ENCODE data around the gene CCDC61. TPM values are rescaled to one million over a fixed set of nuclear protein-coding genes. Genes with fewer than 3 reads are reported as not detected.

The CCDC61 gene
- total RNA-seq, 2 experiments from 2014 or later = 4.9 to 6.6 TPM

DNA sequence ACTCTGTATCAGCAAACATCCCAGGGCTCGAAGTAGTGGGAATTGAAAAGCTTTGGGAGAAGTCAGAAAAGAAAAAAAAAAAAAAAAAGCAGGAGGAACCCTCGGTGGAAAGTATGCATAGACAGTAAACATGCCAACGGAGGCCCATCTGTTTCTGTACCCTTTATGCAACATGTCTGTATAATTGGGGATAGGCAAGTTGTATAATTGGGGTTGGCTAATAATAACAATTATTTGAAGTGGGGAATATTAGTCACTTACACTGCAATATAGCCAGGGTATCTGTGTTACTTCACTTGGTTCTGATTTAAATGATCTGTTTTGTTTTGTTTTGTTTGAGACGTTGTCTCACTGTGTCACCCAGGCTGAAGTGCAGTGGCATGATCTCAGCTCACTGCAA, 57.6 kb downstream of the CCDC61 start:
- H3K4me1 Mint-ChIP-seq (ENCODE audit: low read depth) = no peaks in the 10 kb centered on the region
- intact Hi-C loops (cut with DNase I, micrococcal nuclease) = no loop called here
- Histone ChIP-seq H3K36me3 (ENCODE audit: insufficient read depth, low read length) (no peaks in the 10 kb centered on the region), H3K4me3 (ENCODE audit: low read length) (no peak overlapping the region), H3K27ac (ENCODE audit: low read depth in 1 of 2, low read length in 2 of 2) (no peak overlapping the region), H3K4me1 (ENCODE audit: insufficient read depth, low read length) (no peaks in the 10 kb centered on the region), H3K27me3 (ENCODE audit: control insufficient read depth in 1 of 2, insufficient read depth in 2 of 2, low read length in 2 of 2) (peaks cover 18 to 31% of the 10 kb centered on the region in 2 experiments), H3K9me3 (ENCODE audit: control insufficient read depth in 1 of 2, insufficient read depth in 1 of 2, low read length in 2 of 2) (no peaks in the 10 kb centered on the region)
- H3K27me3 Mint-ChIP-seq = peaks cover 87% of the 10 kb centered on the region
- DNase-seq (no peak), ATAC-seq (ENCODE audit: poor library complexity) (no peak)
- no peaks in the 10 kb centered on the region for H3K9me3 Mint-ChIP-seq
- no peaks in the 10 kb centered on the region for H3K36me3 Mint-ChIP-seq (ENCODE audit: low read depth)
- POLR2A ChIA-PET = no interaction called here
- CTCF ChIA-PET = interaction anchor here (0.6 kb wide), 1 partner anchor 11 kb away, joined by 3 read pairs; no protein-coding TSS in a partner anchor
- H3K4me3 Mint-ChIP-seq = no peak overlapping the region
- H3K27ac Mint-ChIP-seq = no peak overlapping the region
- TF ChIP-seq CTCF (IDR thresholded peaks at IDR 0.05) = no peak

- Histone ChIP-seq H3K36me3 (ENCODE audit: insufficient read depth, low read length) (no peaks in the 10 kb centered on the region), H3K27ac (ENCODE audit: low read depth in 1 of 2, low read length in 2 of 2) (no peak overlapping the region), H3K27me3 (ENCODE audit: control insufficient read depth in 1 of 2, insufficient read depth in 2 of 2, low read length in 2 of 2) (peaks cover 21 to 24% of the 10 kb centered on the region in 2 experiments), H3K4me1 (ENCODE audit: insufficient read depth, low read length) (no peaks in the 10 kb centered on the region), H3K9me3 (ENCODE audit: control insufficient read depth in 1 of 2, insufficient read depth in 1 of 2, low read length in 2 of 2) (peaks cover 5 to 19% of the 10 kb centered on the region in 2 experiments), H3K4me3 (ENCODE audit: low read length) (no peak overlapping the region)
- intact Hi-C loops (cut with DNase I, micrococcal nuclease) = no loop called here
- H3K36me3 Mint-ChIP-seq (ENCODE audit: low read depth) = no peaks in the 10 kb centered on the region
- no peak for DNase-seq
- H3K9me3 Mint-ChIP-seq = peaks cover 5% of the 10 kb centered on the region
- H3K27me3 Mint-ChIP-seq = peaks cover 80% of the 10 kb centered on the region
- H3K4me3 Mint-ChIP-seq = no peak overlapping the region
- ChIA-PET CTCF (no interaction called here), POLR2A (no interaction called here)
- no peak for TF ChIP-seq CTCF (IDR thresholded peaks at IDR 0.05)
- no peaks in the 10 kb centered on the region for H3K4me1 Mint-ChIP-seq (ENCODE audit: low read depth)
- ATAC-seq (ENCODE audit: poor library complexity) = no peak
- H3K27ac Mint-ChIP-seq = no peak overlapping the region
Observed at GRCh38 chr19:46056536-46056935, 61.3 kb downstream of the CCDC61 start.

GRCh38 chr19:46058778-46059177, 63.5 kb downstream of the CCDC61 start:
- no peaks in the 10 kb centered on the region for H3K36me3 ChIP-seq (ENCODE audit: insufficient read depth, low read length)
- DNase-seq = no peak
- H3K4me1 ChIP-seq (ENCODE audit: insufficient read depth, low read length) = no peaks in the 10 kb centered on the region
- intact Hi-C loops (cut with DNase I, micrococcal nuclease) = no loop called here
- ATAC-seq (ENCODE audit: poor library complexity) = no peak
- no peaks in the 10 kb centered on the region for H3K4me1 Mint-ChIP-seq (ENCODE audit: low read depth)
- H3K4me3 ChIP-seq (ENCODE audit: low read length) = no peak overlapping the region
- no peaks in the 10 kb centered on the region for H3K36me3 Mint-ChIP-seq (ENCODE audit: low read depth)
- peaks cover 82% of the 10 kb centered on the region for H3K27me3 Mint-ChIP-seq
- ChIA-PET CTCF (no interaction called here), POLR2A (no interaction called here)
- no peak overlapping the region for H3K27ac ChIP-seq (ENCODE audit: low read depth in 1 of 2, low read length in 2 of 2)
- peaks cover 5% of the 10 kb centered on the region for H3K9me3 Mint-ChIP-seq
- TF ChIP-seq CTCF (IDR thresholded peaks at IDR 0.05) = no peak
- peaks cover 20 to 32% of the 10 kb centered on the region in 2 experiments for H3K27me3 ChIP-seq (ENCODE audit: control insufficient read depth in 1 of 2, insufficient read depth in 2 of 2, low read length in 2 of 2)
- H3K9me3 ChIP-seq (ENCODE audit: control insufficient read depth in 1 of 2, insufficient read depth in 1 of 2, low read length in 2 of 2) = peaks cover 5 to 21% of the 10 kb centered on the region in 2 experiments
- H3K27ac Mint-ChIP-seq = no peak overlapping the region
- H3K4me3 Mint-ChIP-seq = no peak overlapping the region
